ENCODE measurements around the gene DHRS4. TPM values are rescaled to one million over a fixed set of nuclear protein-coding genes. Genes with fewer than 3 reads are reported as not detected.
"Not testable (repeated sequence)": the region's sequence is repeated elsewhere in the genome, so short reads cannot be mapped to it uniquely, and the experiment has no call there.

Gene DHRS4
- total and polyA plus RNA-seq, 2 of the 13 experiments (the other 11 are each of a cell fraction or from before 2014, with no cell fraction given) = 23.9 to 45.1 TPM

- BruUV-seq (replicated peaks); FAIRE-seq; H4K20me1 ChIP-seq (ENCODE audit: insufficient read depth, low read length); H3K27me3 ChIP-seq (ENCODE audit: control insufficient read depth in 1 of 2, insufficient read depth in 2 of 2, low read length in 2 of 2); H3K79me2 ChIP-seq (ENCODE audit: insufficient read depth, low read length); DNase-seq (ENCODE audit: low spot score); H3K9me3 ChIP-seq (ENCODE audit: low read length); in situ Hi-C loops (cut with HindIII; ENCODE audit: extremely low pct_ligation_motif_present, low pct_unique_long_range_greater_than_20kb); H3K36me3 ChIP-seq (replicated peaks in 1 of 2; ENCODE audit: control insufficient read depth in 1 of 2, insufficient read depth in 2 of 2, low read length in 2 of 2); TF ChIP-seq EP300 (IDR thresholded peaks at IDR 0.05; ENCODE audit: low read depth in 2 of 2, low read length in 2 of 2); ZHX2 (IDR thresholded peaks at IDR 0.05; ENCODE audit: low read depth): not testable (repeated sequence)
- WGBS (ENCODE audit: low lambda C conversion rate) = 15% methylated on average over 6 of the region's 6 CpGs
- H3K4me1 ChIP-seq (ENCODE audit: insufficient read depth, low read length) = peaks cover 27% of the 10 kb centered on the region
- ChIA-PET POLR2A (interaction anchor here (0.9 to 2.7 kb wide), 4 partner anchors 70 to 860 kb away, joined by 3 to 20 read pairs (median 4); partner anchors contain the start of genes ACIN1 and PCK2), CTCF (ENCODE audit: low intra/inter-chr PET ratio, low total read pairs) (interaction anchor here (0.9 to 2.2 kb wide), 6 partner anchors 25 to 365 kb away, joined by 3 to 18 read pairs (median 8); no protein-coding TSS in a partner anchor)
- intact Hi-C loops (cut with micrococcal nuclease; ENCODE audit: unreplicated experiment) = loop anchor here (1.0 to 5.0 kb wide), 2 partner anchors 72 to 365 kb away; no protein-coding TSS in a partner anchor
- peak overlapping the region; percentile 7 for H2AFZ ChIP-seq (ENCODE audit: low read length)
- peak; percentile 3 for ATAC-seq
- peak overlapping the region; percentile 73 to 90 (median 85) for H3K4me3 ChIP-seq (replicated peaks in 1 of 3; ENCODE audit: insufficient read depth in 1 of 3, low read depth in 2 of 3, low read length in 3 of 3)
- peak overlapping the region; percentile 92 for H3K9ac ChIP-seq (ENCODE audit: insufficient read depth, low read depth, low read length)
- peak overlapping the region; percentile 74 for H3K27ac ChIP-seq (ENCODE audit: extremely low read length, insufficient read depth, low read length)
- H3K4me2 ChIP-seq (ENCODE audit: low read depth, low read length) = peak overlapping the region; percentile 97
- 0 out of 2 replicates have a peak, but pooled peaks have one; percentile 4 for TF ChIP-seq ZNF670 (CRISPR knock-in tag; IDR thresholded peaks at IDR 0.05; ENCODE audit: borderline replicate concordance)
- TF ChIP-seq ZMAT5 (CRISPR knock-in tag; IDR thresholded peaks at IDR 0.05; ENCODE audit: borderline replicate concordance, low read depth) = 0 out of 2 replicates have a peak, but pooled peaks have one; percentile 28
- 0 out of 2 replicates have a peak, but pooled peaks have one; percentile 2 for TF ChIP-seq EP300 (CRISPR knock-in tag; IDR thresholded peaks at IDR 0.05; ENCODE audit: borderline replicate concordance)
- peak; percentile 3; the same call in 1 of the 2 replicates for TF ChIP-seq POGK (CRISPR knock-in tag; conservative IDR thresholded peaks at IDR 0.05)
- peak; percentile 69; the same call in 1 of the 2 replicates for TF ChIP-seq ZSCAN30 (CRISPR knock-in tag; IDR thresholded peaks at IDR 0.05)
- TF ChIP-seq ZHX2 (CRISPR knock-in tag; IDR thresholded peaks at IDR 0.05; ENCODE audit: borderline replicate concordance) = 0 out of 2 replicates have a peak, but pooled peaks have one; percentile 13
- peak; percentile 11 for TF ChIP-seq PCBP2 (optimal IDR thresholded peaks at IDR 0.05; ENCODE audit: low read depth, low read length, poor library complexity, severe bottlenecking)
- TF ChIP-seq TRIM22 (IDR thresholded peaks at IDR 0.05) = 0 out of 2 replicates have a peak, but pooled peaks have one; percentile 1
- TF ChIP-seq ZNF605 (CRISPR knock-in tag; IDR thresholded peaks at IDR 0.05) = 0 out of 2 replicates have a peak, but pooled peaks have one; percentile 6
- TF ChIP-seq ZNF816 (CRISPR knock-in tag; IDR thresholded peaks at IDR 0.05; ENCODE audit: borderline replicate concordance) = 0 out of 2 replicates have a peak, but pooled peaks have one; percentile 7
- TF ChIP-seq RBAK (CRISPR knock-in tag; IDR thresholded peaks at IDR 0.05) = peak; percentile 3; the same call in 1 of the 2 replicates
- TF ChIP-seq MAFK (conservative IDR thresholded peaks at IDR 0.05 in 1 of 2, IDR thresholded peaks at IDR 0.05 in 1 of 2; ENCODE audit: low read length in 2 of 2) = 0 out of 4 replicates have a peak, but pooled peaks of 1 of the 2 experiments have one; percentile 28
Observed at GRCh38 chr14:23954279-23954614, 677 bp downstream of the DHRS4 start.
